ENCODE measurements around the gene GALR3. TPM values are rescaled to one million over a fixed set of nuclear protein-coding genes. Genes with fewer than 3 reads are reported as not detected.

GALR3 gene
- total and polyA plus RNA-seq, 4 donors: not detected

- 25% methylated on average over 14 of the region's 14 CpGs for WGBS
- H3K4me1 ChIP-seq (ENCODE audit: control insufficient read depth in 4 of 4, insufficient read depth in 4 of 4, low read length in 3 of 4): peaks cover 10 to 61% (median 49%) of the 10 kb centered on the region in 4 donors
- H3K27ac ChIP-seq (ENCODE audit: low read depth in 1 of 2, low read length in 2 of 2): no peak overlapping the region
- H3K9ac ChIP-seq (ENCODE audit: low read depth in 1 of 2, low read length in 2 of 2): no peak overlapping the region
- no peak for DNase-seq (ENCODE audit: low spot score)
- H3K9me3 ChIP-seq (ENCODE audit: control insufficient read depth in 4 of 4, low read length in 3 of 4): no peaks in the 10 kb centered on the region
- H3K36me3 ChIP-seq (ENCODE audit: control insufficient read depth in 4 of 4, insufficient read depth in 3 of 4, low read depth in 1 of 4, low read length in 3 of 4): peaks cover 0 to 6% (median 1%) of the 10 kb centered on the region in 4 donors
- no peaks in the 10 kb centered on the region for H3K27me3 ChIP-seq (ENCODE audit: control insufficient read depth in 4 of 4, insufficient read depth in 4 of 4, low read length in 3 of 4)
- H3K4me3 ChIP-seq (ENCODE audit: low read depth in 1 of 3, low read length in 3 of 3): peak overlapping the region in 1 of 3 donors; percentile 25
- TF ChIP-seq RAD21 (IDR thresholded peaks at IDR 0.05): no peak
- TF ChIP-seq SP1 (IDR thresholded peaks at IDR 0.05): no peak
- TF ChIP-seq YY1 (IDR thresholded peaks at IDR 0.05): no peak
- TF ChIP-seq, protein P1, sequence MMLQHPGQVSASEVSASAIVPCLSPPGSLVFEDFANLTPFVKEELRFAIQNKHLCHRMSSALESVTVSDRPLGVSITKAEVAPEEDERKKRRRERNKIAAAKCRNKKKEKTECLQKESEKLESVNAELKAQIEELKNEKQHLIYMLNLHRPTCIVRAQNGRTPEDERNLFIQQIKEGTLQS (IDR thresholded peaks at IDR 0.05): no peak
- no peak for TF ChIP-seq RXRA (IDR thresholded peaks at IDR 0.05)
- no peak for TF ChIP-seq HNF4A (conservative IDR thresholded peaks at IDR 0.05)
- TF ChIP-seq, protein P2, sequence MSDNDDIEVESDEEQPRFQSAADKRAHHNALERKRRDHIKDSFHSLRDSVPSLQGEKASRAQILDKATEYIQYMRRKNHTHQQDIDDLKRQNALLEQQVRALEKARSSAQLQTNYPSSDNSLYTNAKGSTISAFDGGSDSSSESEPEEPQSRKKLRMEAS (IDR thresholded peaks at IDR 0.05): no peak
- TF ChIP-seq FOXA1 (IDR thresholded peaks at IDR 0.05): no peak
- no peak for TF ChIP-seq HNF4G (IDR thresholded peaks at IDR 0.05)
- TF ChIP-seq FOXA2 (IDR thresholded peaks at IDR 0.05): no peak
- no peak for TF ChIP-seq EGR1 (IDR thresholded peaks at IDR 0.05; ENCODE audit: low read depth in 2 of 2)
- TF ChIP-seq REST (IDR thresholded peaks at IDR 0.05): no peak
- TF ChIP-seq, protein P3, sequence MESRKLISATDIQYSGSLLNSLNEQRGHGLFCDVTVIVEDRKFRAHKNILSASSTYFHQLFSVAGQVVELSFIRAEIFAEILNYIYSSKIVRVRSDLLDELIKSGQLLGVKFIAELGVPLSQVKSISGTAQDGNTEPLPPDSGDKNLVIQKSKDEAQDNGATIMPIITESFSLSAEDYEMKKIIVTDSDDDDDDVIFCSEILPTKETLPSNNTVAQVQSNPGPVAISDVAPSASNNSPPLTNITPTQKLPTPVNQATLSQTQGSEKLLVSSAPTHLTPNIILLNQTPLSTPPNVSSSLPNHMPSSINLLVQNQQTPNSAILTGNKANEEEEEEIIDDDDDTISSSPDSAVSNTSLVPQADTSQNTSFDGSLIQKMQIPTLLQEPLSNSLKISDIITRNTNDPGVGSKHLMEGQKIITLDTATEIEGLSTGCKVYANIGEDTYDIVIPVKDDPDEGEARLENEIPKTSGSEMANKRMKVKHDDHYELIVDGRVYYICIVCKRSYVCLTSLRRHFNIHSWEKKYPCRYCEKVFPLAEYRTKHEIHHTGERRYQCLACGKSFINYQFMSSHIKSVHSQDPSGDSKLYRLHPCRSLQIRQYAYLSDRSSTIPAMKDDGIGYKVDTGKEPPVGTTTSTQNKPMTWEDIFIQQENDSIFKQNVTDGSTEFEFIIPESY (IDR thresholded peaks at IDR 0.05): no peak
- TF ChIP-seq GABPA (IDR thresholded peaks at IDR 0.05 in 1 of 2, conservative IDR thresholded peaks at IDR 0.05 in 1 of 2): no peak
- no peak for TF ChIP-seq JUND (IDR thresholded peaks at IDR 0.05)
- no peak for TF ChIP-seq NR2F2 (IDR thresholded peaks at IDR 0.05)
- TF ChIP-seq, protein P4, sequence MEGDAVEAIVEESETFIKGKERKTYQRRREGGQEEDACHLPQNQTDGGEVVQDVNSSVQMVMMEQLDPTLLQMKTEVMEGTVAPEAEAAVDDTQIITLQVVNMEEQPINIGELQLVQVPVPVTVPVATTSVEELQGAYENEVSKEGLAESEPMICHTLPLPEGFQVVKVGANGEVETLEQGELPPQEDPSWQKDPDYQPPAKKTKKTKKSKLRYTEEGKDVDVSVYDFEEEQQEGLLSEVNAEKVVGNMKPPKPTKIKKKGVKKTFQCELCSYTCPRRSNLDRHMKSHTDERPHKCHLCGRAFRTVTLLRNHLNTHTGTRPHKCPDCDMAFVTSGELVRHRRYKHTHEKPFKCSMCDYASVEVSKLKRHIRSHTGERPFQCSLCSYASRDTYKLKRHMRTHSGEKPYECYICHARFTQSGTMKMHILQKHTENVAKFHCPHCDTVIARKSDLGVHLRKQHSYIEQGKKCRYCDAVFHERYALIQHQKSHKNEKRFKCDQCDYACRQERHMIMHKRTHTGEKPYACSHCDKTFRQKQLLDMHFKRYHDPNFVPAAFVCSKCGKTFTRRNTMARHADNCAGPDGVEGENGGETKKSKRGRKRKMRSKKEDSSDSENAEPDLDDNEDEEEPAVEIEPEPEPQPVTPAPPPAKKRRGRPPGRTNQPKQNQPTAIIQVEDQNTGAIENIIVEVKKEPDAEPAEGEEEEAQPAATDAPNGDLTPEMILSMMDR (IDR thresholded peaks at IDR 0.05; ENCODE audit: low read depth, low read length, missing input control): no peak
- TF ChIP-seq TAF1 (conservative IDR thresholded peaks at IDR 0.05): no peak
These were observed 4.1 kb upstream of the GALR3 start for GRCh38 chr22:37819105-37819433.
